ENCODE results near the gene UBA3.

- TF ChIP-seq CTCF (IDR thresholded peaks at IDR 0.05) (no peak), POLR2A (IDR thresholded peaks at IDR 0.05) (peak in 1 of 2 donors; percentile 68)
Measured at GRCh38 chr3:69051756-69052471, 28.3 kb downstream of the UBA3 start, which contains the start of gene TMF1.
